Measurements from ENCODE around the gene HYKK.
"Not testable (repeated sequence)": the region's sequence is repeated elsewhere in the genome, so short reads cannot be mapped to it uniquely, and the experiment has no call there.

GRCh38 chr15:78560201-78560600 lies 52.8 kb downstream of the HYKK start:
- not testable (repeated sequence) for TF ChIP-seq CTCF, POLR2A, POLR2AphosphoS5, EP300 (IDR thresholded peaks at IDR 0.05)

Measured in upper lobe of left lung (tissue), 4 donors.